Measurements from ENCODE around the gene PLCL2.
"Not testable (repeated sequence)": the region's sequence is repeated elsewhere in the genome, so short reads cannot be mapped to it uniquely, and the experiment has no call there.

PLCL2 gene

DNA sequence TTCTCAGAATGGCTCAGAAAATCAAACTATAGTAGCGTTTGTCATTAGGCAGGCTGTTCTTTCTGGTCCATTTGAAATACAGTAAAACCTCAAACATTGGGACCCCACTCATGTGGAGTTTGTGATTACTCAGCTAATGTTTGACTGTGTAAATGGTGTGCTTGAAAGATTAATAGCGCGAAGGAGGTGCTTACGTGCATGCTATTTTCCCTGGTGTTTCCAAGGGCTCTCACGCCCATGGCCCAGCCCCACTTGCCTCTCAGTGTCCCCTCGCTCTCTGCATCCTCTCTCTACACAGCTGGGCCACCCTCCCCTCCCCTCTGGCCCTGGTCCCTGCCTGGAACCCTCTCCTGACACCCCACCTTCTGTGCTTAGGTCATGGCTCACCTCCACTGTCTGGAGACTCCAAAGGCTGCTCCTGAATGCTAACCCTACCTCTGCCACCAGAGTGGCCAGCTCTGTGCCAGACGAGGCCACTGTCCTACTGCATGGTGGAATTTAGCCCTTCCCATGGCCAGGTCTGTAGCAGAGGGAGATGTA is 194.2 kb downstream of the PLCL2 start:
- Mint-ChIP-seq H3K9me3 (no peaks in the 10 kb centered on the region), H3K27ac (no peak overlapping the region), H3K36me3 (peaks cover 22% of the 10 kb centered on the region), H3K4me3 (no peak overlapping the region), H3K4me1 (peaks cover 48% of the 10 kb centered on the region)
- no peak for DNase-seq (ENCODE audit: low spot score in 2 of 2)
- ATAC-seq = no peak

DNA sequence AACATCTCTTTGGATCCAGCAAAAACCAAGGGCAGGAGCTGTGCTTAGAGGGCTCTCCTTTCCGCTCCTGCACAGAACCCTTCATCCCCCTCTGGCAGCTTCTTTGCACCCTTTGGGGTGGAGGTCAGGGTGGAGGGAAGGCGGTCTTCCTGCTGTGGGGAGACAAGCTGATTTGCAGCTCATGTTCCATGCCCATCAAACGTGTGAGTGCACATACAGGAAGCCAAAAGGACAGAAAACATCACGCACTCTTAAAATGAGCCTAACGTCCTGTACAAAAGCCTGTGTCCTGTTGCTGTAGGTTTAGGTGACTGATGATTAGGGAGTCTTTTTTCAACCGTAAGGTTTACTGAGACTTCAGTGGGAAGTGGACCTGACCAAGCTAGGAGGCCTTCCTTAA is 195.2 kb downstream of the PLCL2 start:
- Mint-ChIP-seq H3K9me3 (no peaks in the 10 kb centered on the region), H3K27ac (no peak overlapping the region), H3K4me1 (peaks cover 39% of the 10 kb centered on the region), H3K4me3 (no peak overlapping the region), H3K36me3 (peaks cover 22% of the 10 kb centered on the region)
- no peak for DNase-seq (ENCODE audit: low spot score in 2 of 2)
- ATAC-seq = no peak

DNA sequence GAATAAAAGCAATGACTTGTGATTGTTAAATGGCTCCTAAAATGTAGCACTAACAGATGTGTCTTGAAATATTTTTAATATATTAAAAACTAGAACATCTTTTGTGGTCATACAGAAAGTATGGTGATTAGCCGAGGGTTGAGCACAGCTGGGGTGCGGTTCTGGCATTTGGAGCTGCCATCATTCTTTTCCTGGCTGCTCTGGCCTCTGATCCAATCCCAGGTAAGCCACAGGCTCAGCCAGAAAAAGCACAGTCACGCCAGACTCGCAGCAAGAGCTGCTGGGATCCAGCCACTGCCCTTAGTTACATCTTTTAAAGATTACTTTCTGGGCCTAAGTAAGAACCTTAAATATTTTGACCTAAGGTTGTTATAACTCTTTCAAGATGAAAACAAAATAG is 196.8 kb downstream of the PLCL2 start:
- Mint-ChIP-seq H3K4me1 (peaks cover 34% of the 10 kb centered on the region), H3K4me3 (no peak overlapping the region), H3K9me3 (no peaks in the 10 kb centered on the region), H3K36me3 (peaks cover 17% of the 10 kb centered on the region), H3K27ac (no peak overlapping the region)
- DNase-seq (ENCODE audit: low spot score in 2 of 2) (no peak), ATAC-seq (no peak)

- peak; percentile 48 for ATAC-seq
- Mint-ChIP-seq H3K9me3 (no peaks in the 10 kb centered on the region), H3K4me3 (no peak overlapping the region), H3K36me3 (peaks cover 33% of the 10 kb centered on the region), H3K27ac (no peak overlapping the region), H3K4me1 (peaks cover 44% of the 10 kb centered on the region)
- no peak for DNase-seq (ENCODE audit: low spot score in 2 of 2)
These were observed 202.8 kb downstream of the PLCL2 start for GRCh38 chr3:17087509-17087908.

GRCh38 chr3:17088017-17088416 is 203.3 kb downstream of the PLCL2 start:
- Mint-ChIP-seq H3K4me1 (peaks cover 40% of the 10 kb centered on the region), H3K36me3 (peaks cover 33% of the 10 kb centered on the region), H3K9me3 (no peaks in the 10 kb centered on the region), H3K27ac (peak overlapping the region; percentile 46), H3K4me3 (peak overlapping the region; percentile 6)
- DNase-seq (ENCODE audit: low spot score in 2 of 2) = no peak
- no peak for ATAC-seq

DNA sequence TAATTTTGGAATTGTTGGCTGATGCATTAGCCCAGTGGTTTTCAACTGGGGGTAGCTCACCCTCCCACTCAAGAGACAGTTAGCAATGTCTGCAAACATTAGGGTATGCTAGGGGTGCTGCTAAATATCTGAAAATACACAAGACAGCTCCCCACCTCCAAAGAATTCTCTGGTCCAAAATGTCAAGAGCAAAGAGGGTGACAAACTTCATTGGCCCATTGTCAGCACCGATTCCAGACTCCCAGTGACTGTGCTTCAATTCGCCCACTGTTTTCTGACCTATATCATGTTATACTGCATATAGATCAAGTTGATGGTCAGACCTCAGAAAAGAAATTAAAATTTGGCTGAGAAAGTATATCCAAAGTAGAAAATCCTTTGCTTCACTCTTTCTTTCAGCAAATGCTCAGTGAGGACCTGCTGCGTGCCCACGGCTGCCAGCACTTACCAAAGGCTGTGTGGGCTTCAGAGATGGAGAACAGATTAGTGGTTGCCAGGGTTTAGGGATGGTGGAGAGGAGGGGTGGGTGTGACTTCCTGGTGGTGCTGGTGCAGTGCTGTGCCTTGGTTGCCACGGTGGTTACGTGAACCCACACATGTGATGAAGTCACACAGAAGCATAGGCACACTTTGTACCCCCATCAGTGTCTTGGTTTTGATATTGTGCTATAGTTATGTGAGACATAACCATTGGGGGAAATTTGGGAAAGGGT is 204.0 kb downstream of the PLCL2 start:
- peaks cover 29% of the 10 kb centered on the region for H3K36me3 Mint-ChIP-seq
- H3K27ac Mint-ChIP-seq = peak overlapping the region; percentile 46
- peak overlapping the region; percentile 8 for H3K4me3 Mint-ChIP-seq
- peaks cover 35% of the 10 kb centered on the region for H3K4me1 Mint-ChIP-seq
- H3K9me3 Mint-ChIP-seq = no peaks in the 10 kb centered on the region
- ATAC-seq (peak; percentile 99), DNase-seq (ENCODE audit: low spot score in 2 of 2) (peak; percentile 7 to 58)

DNA sequence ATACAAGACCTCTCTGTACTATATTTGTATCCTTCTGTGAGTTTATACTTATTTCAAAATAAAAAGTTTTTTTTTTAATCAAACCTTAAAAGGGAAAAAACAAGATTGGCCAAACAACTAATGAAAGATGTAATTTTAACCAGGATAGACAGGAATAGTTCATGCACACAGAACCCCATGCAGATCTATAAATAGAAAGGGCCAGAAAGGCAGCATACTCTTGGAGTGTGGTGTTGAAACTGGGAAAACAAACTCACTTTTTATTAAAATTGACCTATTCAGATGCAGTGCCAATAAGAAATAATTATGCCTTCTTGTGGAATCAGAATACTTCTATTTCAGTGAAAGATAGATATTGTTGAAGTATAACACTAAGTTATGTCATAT is 204.6 kb downstream of the PLCL2 start:
- ATAC-seq = no peak
- Mint-ChIP-seq H3K27ac (peak overlapping the region; percentile 46), H3K36me3 (peaks cover 29% of the 10 kb centered on the region), H3K9me3 (no peaks in the 10 kb centered on the region), H3K4me1 (peaks cover 35% of the 10 kb centered on the region), H3K4me3 (no peak overlapping the region)
- no peak for DNase-seq (ENCODE audit: low spot score in 2 of 2)

- DNase-seq (ENCODE audit: low spot score in 2 of 2) (no peak), ATAC-seq (no peak)
- Mint-ChIP-seq H3K4me3 (no peak overlapping the region), H3K4me1 (peaks cover 35% of the 10 kb centered on the region), H3K27ac (no peak overlapping the region), H3K36me3 (peaks cover 29% of the 10 kb centered on the region), H3K9me3 (no peaks in the 10 kb centered on the region)
These were observed 205.7 kb downstream of the PLCL2 start for GRCh38 chr3:17090280-17090983.

- Mint-ChIP-seq H3K27ac (no peak overlapping the region), H3K4me3 (no peak overlapping the region), H3K9me3 (no peaks in the 10 kb centered on the region), H3K4me1 (peaks cover 21% of the 10 kb centered on the region), H3K36me3 (peaks cover 29% of the 10 kb centered on the region)
- ATAC-seq (no peak), DNase-seq (ENCODE audit: low spot score in 2 of 2) (peak in 1 of 2 donors; percentile 10)
These were observed 207.3 kb downstream of the PLCL2 start for GRCh38 chr3:17091910-17092582.

GRCh38 chr3:17092583-17092933 is 207.8 kb downstream of the PLCL2 start:
- ATAC-seq (no peak), DNase-seq (ENCODE audit: low spot score in 2 of 2) (no peak)
- Mint-ChIP-seq H3K36me3 (peaks cover 29% of the 10 kb centered on the region), H3K4me1 (peaks cover 16% of the 10 kb centered on the region), H3K4me3 (no peak overlapping the region), H3K27ac (no peak overlapping the region), H3K9me3 (no peaks in the 10 kb centered on the region)

GRCh38 chr3:17094551-17094950 is 209.8 kb downstream of the PLCL2 start:
- H3K36me3 Mint-ChIP-seq = peaks cover 19% of the 10 kb centered on the region
- H3K27ac Mint-ChIP-seq = no peak overlapping the region
- ATAC-seq = no peak
- no peak overlapping the region for H3K4me3 Mint-ChIP-seq
- DNase-seq (ENCODE audit: low spot score in 2 of 2) = peak in 1 of 2 donors; percentile 22
- H3K9me3 Mint-ChIP-seq = no peaks in the 10 kb centered on the region
- no peaks in the 10 kb centered on the region for H3K4me1 Mint-ChIP-seq

DNA sequence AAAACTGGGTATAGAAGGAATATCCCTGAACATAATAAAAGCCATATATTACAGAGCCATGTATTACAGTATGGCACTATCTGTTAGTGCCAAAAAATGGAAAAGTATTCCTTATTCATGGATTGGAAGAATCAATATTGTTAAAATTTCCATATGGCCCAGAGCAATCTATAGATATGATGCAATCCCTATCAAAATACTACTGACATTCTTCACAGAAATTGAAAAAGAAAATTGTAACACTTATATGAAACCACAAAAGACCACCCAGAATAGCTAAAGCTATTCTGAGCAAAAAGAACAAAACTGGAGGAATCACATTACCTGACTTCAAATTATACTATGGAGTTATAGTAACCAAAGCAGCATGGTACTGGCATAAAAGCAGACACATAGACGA is 218.8 kb downstream of the PLCL2 start:
- DNase-seq (ENCODE audit: low spot score in 2 of 2) (no peak), ATAC-seq (no peak)
- Mint-ChIP-seq H3K9me3 (peaks cover 7% of the 10 kb centered on the region), H3K27ac (no peak overlapping the region), H3K4me1 (no peaks in the 10 kb centered on the region), H3K36me3 (no peaks in the 10 kb centered on the region), H3K4me3 (no peak overlapping the region)

GRCh38 chr3:17106801-17107200 is 222.0 kb downstream of the PLCL2 start:
- not testable (repeated sequence) for H3K27ac Mint-ChIP-seq; DNase-seq (ENCODE audit: low spot score in 2 of 2); ATAC-seq; H3K4me3 Mint-ChIP-seq; H3K4me1 Mint-ChIP-seq; H3K9me3 Mint-ChIP-seq; H3K36me3 Mint-ChIP-seq

- Mint-ChIP-seq H3K9me3 (peaks cover 2% of the 10 kb centered on the region), H3K36me3 (no peaks in the 10 kb centered on the region), H3K27ac (no peak overlapping the region), H3K4me1 (peaks cover 7% of the 10 kb centered on the region), H3K4me3 (no peak overlapping the region)
- ATAC-seq (peak; percentile 85), DNase-seq (ENCODE audit: low spot score in 2 of 2) (no peak)
These were observed 226.1 kb downstream of the PLCL2 start for GRCh38 chr3:17110660-17111396.

- Mint-ChIP-seq H3K27ac (no peak overlapping the region), H3K36me3 (no peaks in the 10 kb centered on the region), H3K9me3 (peaks cover 1% of the 10 kb centered on the region), H3K4me3 (no peak overlapping the region), H3K4me1 (peaks cover 7% of the 10 kb centered on the region)
- DNase-seq (ENCODE audit: low spot score in 2 of 2) (no peak), ATAC-seq (peak; percentile 61)
These were observed 226.8 kb downstream of the PLCL2 start for GRCh38 chr3:17111586-17111985.
